Hepatic stellate cell (primary cell): ENCODE results near the gene EHHADH.
"Not testable (repeated sequence)": the region's sequence is repeated elsewhere in the genome, so short reads cannot be mapped to it uniquely, and the experiment has no call there.

Experiments used
- DNase-seq: peaks from one replicate; pipeline ENCODE4 v3.0.0; 2011; ENCODE audit warnings: low spot score

EHHADH gene

DNA sequence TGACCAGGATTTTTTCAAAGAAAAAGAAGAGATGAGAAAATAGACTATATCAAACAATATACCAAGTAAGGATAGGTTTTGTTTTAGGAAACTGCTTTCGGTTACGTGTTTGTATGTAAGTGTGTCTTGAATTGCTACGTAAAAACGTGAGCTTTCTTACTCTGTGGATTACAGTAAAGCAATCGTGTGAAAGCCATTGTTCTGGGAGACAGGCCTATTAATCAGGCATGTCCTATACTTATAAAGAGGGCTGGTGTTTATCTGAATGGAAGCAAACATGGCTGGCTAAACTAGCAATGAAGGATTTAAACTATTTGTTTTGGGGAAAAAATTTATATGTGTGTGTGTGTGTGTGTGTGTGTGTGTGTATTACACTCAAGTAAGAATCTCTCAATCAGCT lies 2.6 kb downstream of the EHHADH start:
- no peak for DNase-seq

DNA sequence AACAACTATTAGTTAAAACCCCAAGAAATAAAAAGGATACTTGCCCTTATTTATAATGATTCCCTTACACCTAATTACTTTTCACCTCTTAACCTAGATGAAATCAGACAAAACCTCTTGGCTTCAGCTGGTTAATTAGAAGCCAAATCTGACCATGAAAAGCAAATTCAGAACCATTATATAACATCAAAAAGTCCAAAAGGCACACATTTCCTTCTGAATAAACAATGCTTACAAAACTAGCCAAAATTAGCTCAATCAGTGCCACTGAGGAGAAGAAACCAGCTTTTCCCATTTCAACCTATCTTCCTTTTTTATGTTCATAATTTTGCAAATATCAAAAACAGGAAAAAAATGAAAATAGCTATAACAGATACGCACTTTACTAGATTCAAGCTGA lies 3.2 kb downstream of the EHHADH start:
- DNase-seq = no peak

- no peak for DNase-seq
These were observed 3.6 kb downstream of the EHHADH start for GRCh38 chr3:185250247-185250646.

GRCh38 chr3:185242642-185243041 lies 11.2 kb downstream of the EHHADH start:
- no peak for DNase-seq

GRCh38 chr3:185236969-185237368 lies 16.9 kb downstream of the EHHADH start:
- DNase-seq = no peak

DNA sequence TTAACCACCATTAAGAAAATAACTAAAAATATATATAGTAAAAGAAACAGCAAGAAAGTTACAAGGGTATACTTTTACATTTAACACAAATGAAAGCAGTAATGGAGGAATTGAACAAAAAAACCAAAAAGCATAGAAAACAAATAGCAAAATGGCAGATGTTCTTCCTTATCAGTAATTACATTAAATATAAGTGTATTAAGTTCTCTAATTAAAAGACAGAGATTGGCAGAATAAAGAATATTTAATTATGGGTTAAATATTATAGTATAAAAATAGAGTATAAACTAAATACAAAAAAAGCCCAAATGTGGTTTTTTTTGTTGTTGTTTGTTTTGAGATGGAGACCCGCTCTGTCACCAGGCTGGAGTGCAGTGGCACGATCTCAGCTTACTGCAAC lies 20.5 kb downstream of the EHHADH start:
- DNase-seq = no peak

DNA sequence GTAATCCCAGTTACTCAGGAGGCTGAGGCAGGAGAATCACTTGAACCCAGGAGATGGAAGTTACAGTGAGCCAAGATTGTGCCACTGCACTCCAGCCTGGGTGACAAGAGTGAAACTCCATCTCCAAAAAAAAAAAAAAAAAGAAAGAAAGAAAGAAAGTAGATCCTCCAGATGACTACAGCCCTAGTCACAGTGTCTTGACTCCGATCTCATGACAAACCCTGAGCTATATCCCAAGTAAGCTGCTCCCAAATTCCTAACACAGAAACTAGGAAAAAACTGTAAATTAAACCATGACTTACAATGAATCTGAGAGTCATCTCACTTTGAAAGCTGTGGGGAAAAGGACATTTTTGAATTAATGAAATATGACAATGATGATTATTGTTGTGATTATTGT lies 27.3 kb downstream of the EHHADH start:
- DNase-seq = not testable (repeated sequence)

DNA sequence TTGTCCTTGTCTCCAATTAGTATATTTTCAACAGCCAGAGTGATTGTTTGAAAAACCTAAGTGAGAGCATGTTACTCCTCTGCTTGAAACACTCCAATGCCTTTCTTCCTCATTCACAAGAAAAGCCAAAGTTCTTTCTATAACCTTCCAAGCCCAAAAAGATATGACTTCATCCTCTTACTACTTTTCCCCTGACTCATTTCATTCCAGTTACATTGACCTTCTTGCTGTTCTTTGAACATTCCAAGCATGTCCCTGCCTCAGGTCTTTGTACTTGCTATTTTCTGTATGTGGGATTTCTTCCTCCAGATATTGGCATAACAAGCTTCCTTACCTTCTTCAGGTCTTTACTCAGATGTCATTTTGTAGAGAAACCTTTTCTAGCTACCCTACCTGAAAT lies 28.3 kb downstream of the EHHADH start:
- peak; percentile 39 for DNase-seq

DNA sequence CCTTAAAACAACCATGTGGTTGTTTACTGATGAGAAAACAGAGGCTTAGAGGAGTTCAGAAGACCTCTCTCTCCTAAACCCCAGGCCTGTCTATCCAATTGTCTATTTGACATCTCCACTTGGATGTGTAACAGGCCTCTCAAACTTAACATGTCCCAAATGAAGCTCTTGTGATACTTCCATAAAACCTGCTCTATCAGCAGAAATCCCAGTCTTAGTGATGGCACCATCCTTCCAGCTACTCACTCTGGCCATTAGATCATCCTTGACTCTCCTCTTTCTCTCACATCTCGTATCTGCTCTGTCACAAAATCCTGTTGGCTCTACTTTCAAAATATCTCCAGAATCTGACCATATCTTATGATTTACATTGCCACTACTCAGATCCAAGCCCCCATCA lies 28.8 kb downstream of the EHHADH start:
- no peak for DNase-seq

DNA sequence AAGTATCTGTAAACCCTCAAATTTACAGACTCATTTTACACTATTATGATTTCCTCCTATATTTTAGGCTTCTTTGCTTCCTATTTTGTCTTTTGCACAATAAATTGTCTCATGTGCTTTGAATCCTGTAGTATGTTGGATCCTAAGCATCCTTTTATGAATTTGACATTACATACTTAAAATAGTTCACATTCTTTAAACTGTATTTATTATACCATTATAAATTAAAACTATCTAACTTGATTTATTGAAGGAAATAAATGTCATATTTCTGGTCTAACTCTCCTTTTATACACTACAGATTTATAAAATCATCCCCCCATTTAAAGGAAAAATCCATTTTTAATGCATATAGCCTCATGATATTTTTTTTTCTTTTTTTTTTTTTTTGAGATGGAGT lies 32.6 kb downstream of the EHHADH start:
- no peak for DNase-seq

DNA sequence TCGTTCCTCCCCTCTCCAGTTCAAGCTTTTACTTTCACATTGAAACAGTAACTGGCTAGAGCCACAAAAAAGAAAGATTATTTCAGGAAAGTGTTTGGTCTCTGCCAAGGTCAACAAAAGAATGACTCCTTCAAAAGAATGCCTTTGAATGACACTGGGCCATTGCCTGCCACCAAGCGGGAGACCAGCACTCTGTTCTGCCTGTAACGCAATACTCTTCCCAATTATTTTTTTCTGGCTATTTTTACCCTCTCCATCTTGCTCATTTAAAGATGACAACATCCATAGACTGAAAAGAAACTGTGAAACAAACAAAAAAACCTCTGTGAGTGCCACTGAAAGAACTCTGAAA lies 37.3 kb downstream of the EHHADH start:
- peak; percentile 24 for DNase-seq

- DNase-seq = no peak
These were observed 37.8 kb downstream of the EHHADH start for GRCh38 chr3:185215873-185216606.

DNA sequence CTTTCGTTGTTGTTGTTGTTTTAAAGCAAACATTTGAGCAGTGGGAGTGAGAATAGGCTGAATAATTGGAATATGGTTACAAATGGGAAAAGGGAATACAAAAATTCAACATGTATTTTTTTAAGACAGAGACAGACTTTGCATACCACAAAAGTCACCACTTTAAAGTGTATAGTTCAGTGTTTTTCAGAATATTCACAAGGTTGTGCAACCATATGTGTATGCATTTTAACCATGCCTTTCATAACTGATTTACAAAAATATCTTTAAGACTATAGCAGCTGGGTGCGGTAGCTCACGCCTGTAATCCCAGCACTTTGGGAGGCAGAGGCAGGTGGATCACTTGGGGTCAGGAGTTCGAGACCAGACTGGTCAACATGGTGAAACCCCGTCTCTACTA lies 41.3 kb downstream of the EHHADH start:
- DNase-seq = no peak

DNA sequence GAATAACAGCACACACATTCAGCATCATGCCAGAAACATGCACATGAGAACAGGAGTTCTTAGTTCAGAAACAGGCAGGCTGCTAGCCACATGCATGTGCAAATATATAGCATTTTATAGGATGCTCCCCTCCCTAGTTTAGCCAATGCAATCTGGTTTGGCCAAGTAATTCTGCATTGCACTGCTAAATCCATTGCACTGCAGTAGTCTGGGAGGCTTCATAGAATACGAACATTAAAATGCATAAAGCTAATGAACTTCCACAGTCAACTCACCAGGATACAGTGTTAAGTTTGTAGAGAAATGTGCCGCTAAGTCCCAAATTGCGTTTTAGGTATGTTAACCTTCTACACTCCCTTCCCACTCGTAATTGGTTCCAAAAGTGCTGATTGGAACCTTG lies 41.8 kb downstream of the EHHADH start:
- no peak for DNase-seq

- DNase-seq = no peak
These were observed 43.2 kb downstream of the EHHADH start for GRCh38 chr3:185210621-185211142.

GRCh38 chr3:185208823-185209222 lies 45.0 kb downstream of the EHHADH start:
- no peak for DNase-seq

DNA sequence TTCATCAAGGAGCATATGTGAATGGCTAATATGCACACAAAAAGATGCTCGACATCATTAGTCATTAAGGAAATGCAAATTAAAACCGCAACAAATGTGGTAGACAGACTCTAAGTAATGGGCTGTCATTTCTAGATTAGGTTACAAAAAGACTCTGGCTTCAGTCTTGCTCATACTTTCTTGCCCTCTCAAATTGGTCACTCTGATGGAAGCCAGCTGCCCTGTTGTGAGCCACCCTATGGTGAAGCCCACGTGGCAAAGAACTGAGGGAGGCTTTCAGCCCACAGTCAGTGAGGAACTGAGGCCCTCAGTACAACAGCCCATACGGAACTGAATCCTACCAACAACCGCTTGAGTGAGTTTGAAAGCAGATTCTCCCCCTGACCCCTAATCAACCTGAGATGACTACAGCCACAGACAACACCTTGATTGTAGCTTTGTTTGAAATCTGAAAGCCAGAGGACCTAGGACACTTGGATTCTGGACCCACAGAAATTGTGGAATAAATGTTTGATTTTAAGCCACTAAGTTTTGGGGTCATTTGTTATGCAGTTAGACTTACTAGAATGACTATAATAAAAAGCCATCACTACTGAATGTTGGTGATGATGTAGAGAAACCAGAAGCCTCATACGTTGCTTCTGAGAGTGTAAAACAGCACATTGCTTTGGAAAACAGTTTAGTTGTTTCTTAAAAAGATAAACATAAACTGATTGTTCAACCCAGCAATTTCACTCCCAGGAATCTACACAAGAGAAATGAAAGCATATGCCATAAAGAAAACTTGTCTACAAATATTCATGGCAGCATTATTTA lies 45.7 kb downstream of the EHHADH start:
- no peak for DNase-seq

DNA sequence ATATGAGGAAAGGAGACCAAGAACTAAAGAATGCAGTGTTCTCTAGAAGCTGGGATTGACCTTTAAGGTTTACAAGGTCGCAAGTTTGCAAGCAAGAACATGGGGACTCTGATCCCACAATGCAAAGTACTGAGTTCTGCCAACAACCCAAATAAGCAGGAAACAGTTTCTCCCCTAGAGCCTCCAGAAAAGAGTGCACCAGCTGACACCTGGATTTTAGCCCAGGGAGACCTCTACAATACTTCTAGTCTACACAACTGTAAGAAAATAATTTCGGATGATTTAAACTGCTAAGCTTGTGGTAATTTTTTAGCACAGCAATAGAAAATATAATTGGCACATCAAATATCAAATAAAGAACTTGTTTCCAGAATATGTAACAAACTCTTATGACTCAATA lies 46.4 kb downstream of the EHHADH start:
- DNase-seq = no peak

GRCh38 chr3:185205865-185206264 lies 48.0 kb downstream of the EHHADH start:
- DNase-seq = no peak

DNA sequence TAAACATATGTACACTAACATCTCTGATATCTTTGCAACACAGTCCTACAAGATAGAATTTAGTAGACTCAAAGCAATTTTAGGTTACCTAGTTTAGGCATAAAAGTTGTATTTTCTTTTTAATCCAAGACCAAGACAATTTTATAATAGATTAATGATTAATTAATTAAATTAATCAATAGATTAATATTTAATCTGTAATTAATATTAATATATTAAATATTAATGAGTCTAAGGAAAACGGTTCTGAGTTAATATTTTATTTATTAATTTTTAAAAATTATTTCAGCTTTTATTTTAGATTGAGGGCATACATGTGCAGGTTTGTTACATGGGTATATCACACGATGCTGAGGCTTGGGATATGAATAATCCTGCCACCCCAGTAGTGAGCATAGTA lies 49.0 kb downstream of the EHHADH start:
- DNase-seq = no peak

GRCh38 chr3:185200639-185201038 lies 53.2 kb downstream of the EHHADH start:
- DNase-seq = peak; percentile 38

DNA sequence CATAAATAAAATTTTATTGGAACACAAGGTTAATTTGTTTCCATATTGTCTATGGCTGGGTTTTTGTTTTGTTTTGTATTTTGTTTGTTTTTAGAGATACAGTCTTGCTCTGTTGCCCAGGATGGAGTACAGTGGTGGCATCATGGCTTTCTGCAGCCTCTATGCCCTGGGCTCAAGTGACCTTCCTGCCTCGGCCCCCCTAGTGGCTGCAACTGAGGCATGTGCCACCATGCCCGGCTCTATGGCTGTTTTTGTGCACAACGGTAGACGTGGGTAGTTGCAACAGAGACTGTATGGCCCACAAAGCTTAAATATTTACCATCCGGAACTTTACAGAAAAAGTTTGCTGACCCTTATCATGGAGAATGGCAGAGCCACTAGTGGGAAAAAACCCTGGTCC lies 54.2 kb downstream of the EHHADH start:
- no peak for DNase-seq

- no peak for DNase-seq
These were observed 54.6 kb downstream of the EHHADH start for GRCh38 chr3:185199206-185199605.

DNA sequence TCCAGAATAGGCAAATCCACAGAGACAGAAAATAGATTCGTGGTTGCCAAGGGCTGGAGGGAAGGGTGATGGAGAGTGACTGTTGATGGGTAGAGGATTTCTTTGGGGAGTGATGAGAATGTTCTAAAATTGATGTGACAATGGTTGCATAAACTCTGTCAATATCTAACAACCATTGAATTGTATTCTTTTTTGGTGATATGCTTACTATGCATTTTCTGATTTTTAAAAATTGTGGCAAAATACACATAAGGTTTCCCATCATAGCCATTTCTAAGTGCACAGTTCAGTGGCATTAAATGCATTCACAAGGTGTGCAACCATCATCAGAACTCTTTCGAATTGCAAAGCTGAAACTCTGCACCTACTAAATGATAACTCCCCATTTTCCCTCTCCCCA lies 56.8 kb downstream of the EHHADH start:
- DNase-seq = no peak
